GM12878 (cell line): ENCODE measurements around the gene MAP4K5.

ENCODE experiments used
- EP300 ChIP-seq, 2 experiments: fragments of 150-350 bp in 1 of 2; IDR thresholded peaks; 2 replicates each; pipeline ENCODE4 v1.6.1; 2011 to 2012; ENCODE audit warnings: low read depth in 2 of 2, low read length in 2 of 2, borderline replicate concordance in 1 of 2, improper control_type of control experiment in 1 of 2, inconsistent platforms in 1 of 2; ENCODE audit not compliant: control insufficient read depth in 1 of 2
- NFIC ChIP-seq: IDR thresholded peaks from 2 replicates; pipeline ENCODE4 v1.6.1; 2012; ENCODE audit warnings: low read depth, mild to moderate bottlenecking, inconsistent platforms, low read length, moderate library complexity
- TF ChIP-seq, protein P1 (sequence below): fragments of 450-650 bp; IDR thresholded peaks from 2 replicates; pipeline ENCODE4 v1.6.1; 2017; ENCODE audit warnings: borderline replicate concordance

GRCh38 chr14:50377550-50378085, 154.8 kb downstream of the MAP4K5 start:
- no peak for TF ChIP-seq EP300 (IDR thresholded peaks at IDR 0.05; ENCODE audit: borderline replicate concordance in 1 of 2, control insufficient read depth in 1 of 2, low read depth in 2 of 2, low read length in 2 of 2)
- TF ChIP-seq, protein P1, sequence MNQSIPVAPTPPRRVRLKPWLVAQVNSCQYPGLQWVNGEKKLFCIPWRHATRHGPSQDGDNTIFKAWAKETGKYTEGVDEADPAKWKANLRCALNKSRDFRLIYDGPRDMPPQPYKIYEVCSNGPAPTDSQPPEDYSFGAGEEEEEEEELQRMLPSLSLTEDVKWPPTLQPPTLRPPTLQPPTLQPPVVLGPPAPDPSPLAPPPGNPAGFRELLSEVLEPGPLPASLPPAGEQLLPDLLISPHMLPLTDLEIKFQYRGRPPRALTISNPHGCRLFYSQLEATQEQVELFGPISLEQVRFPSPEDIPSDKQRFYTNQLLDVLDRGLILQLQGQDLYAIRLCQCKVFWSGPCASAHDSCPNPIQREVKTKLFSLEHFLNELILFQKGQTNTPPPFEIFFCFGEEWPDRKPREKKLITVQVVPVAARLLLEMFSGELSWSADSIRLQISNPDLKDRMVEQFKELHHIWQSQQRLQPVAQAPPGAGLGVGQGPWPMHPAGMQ = no peak
- no peak for TF ChIP-seq NFIC
